ENCODE data around the gene SFMBT2.
A peak's percentile ranks its signal among the peaks of the same experiment; 100 is the strongest.

- TF ChIP-seq POLR2A (IDR thresholded peaks at IDR 0.05; ENCODE audit: low read depth, low read length) (peak; percentile 43; the same call in 1 of the 2 replicates), POLR2AphosphoS5 (IDR thresholded peaks at IDR 0.05; ENCODE audit: low read depth, low read length) (no peak)
These were observed at the start of gene SFMBT2 for GRCh38 chr10:7410862-7411670.

Data from GM12892 (cell line).